Spleen (tissue), 7 donors: Measurements from ENCODE around the gene NHEJ1.

ENCODE experiments used
- POLR2A ChIP-seq, 3 donors: fragments of 450-650 bp; IDR thresholded peaks; one replicate each; pipeline ENCODE4 v1.5.1; 2017; ENCODE audit warnings: antibody characterized with exemption in 3 of 3, mild to moderate bottlenecking in 1 of 3
- TF ChIP-seq, protein P1 (sequence below), 11 experiments: fragments of 200-600 bp in 7 of 11; fragments of 450-650 bp in 4 of 11; sonication (generic) in 4 of 11; IDR thresholded peaks in 8 of 11; conservative IDR thresholded peaks in 3 of 11; 1 replicate in 7 of 11; 2 replicates in 4 of 11; pipeline versions ENCODE4 v1.4.0 to v1.8.0; 2016 to 2021; ENCODE audit warnings: antibody characterized with exemption in 11 of 11, inconsistent platforms in 4 of 11, mild to moderate bottlenecking in 1 of 11
- donor health status: DM: no; HTN: no; CAD: no; lungs with moderate emphysema.
- donor health status: DM: no; HTN: no; CAD: no.
- donor health status: DM: no; HTN: no; CAD: no.

DNA sequence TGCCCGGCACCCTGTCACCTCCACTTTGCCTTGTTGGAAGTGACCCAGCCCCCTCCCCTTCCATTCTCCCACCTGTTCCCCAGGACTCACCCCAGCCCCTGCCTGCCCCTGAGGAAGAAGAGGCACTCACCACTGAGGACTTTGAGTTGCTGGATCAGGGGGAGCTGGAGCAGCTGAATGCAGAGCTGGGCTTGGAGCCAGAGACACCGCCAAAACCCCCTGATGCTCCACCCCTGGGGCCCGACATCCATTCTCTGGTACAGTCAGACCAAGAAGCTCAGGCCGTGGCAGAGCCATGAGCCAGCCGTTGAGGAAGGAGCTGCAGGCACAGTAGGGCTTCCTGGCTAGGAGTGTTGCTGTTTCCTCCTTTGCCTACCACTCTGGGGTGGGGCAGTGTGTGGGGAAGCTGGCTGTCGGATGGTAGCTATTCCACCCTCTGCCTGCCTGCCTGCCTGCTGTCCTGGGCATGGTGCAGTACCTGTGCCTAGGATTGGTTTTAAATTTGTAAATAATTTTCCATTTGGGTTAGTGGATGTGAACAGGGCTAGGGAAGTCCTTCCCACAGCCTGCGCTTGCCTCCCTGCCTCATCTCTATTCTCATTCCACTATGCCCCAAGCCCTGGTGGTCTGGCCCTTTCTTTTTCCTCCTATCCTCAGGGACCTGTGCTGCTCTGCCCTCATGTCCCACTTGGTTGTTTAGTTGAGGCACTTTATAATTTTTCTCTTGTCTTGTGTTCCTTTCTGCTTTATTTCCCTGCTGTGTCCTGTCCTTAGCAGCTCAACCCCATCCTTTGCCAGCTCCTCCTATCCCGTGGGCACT, 21.9 kb upstream of the NHEJ1 start:
- TF ChIP-seq POLR2A (IDR thresholded peaks at IDR 0.05): no peak
- TF ChIP-seq, protein P1, sequence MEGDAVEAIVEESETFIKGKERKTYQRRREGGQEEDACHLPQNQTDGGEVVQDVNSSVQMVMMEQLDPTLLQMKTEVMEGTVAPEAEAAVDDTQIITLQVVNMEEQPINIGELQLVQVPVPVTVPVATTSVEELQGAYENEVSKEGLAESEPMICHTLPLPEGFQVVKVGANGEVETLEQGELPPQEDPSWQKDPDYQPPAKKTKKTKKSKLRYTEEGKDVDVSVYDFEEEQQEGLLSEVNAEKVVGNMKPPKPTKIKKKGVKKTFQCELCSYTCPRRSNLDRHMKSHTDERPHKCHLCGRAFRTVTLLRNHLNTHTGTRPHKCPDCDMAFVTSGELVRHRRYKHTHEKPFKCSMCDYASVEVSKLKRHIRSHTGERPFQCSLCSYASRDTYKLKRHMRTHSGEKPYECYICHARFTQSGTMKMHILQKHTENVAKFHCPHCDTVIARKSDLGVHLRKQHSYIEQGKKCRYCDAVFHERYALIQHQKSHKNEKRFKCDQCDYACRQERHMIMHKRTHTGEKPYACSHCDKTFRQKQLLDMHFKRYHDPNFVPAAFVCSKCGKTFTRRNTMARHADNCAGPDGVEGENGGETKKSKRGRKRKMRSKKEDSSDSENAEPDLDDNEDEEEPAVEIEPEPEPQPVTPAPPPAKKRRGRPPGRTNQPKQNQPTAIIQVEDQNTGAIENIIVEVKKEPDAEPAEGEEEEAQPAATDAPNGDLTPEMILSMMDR (IDR thresholded peaks at IDR 0.05 in 8 of 11, conservative IDR thresholded peaks at IDR 0.05 in 3 of 11): no peak
